Inferior parietal cortex (tissue), 1 donor: ENCODE measurements around the gene RASSF6.
A peak's percentile ranks its signal among the peaks of the same experiment; 100 is the strongest.
"Not testable (repeated sequence)": the region's sequence is repeated elsewhere in the genome, so short reads cannot be mapped to it uniquely, and the experiment has no call there.

Experiments used
- DNase-seq: peaks from one replicate; pipeline ENCODE4 v3.0.0-alpha.2; 2016; ENCODE audit errors: extremely low spot score

The RASSF6 gene

GRCh38 chr4:73612032-73612431 lies 8.2 kb downstream of the RASSF6 start:
- DNase-seq = no peak

DNA sequence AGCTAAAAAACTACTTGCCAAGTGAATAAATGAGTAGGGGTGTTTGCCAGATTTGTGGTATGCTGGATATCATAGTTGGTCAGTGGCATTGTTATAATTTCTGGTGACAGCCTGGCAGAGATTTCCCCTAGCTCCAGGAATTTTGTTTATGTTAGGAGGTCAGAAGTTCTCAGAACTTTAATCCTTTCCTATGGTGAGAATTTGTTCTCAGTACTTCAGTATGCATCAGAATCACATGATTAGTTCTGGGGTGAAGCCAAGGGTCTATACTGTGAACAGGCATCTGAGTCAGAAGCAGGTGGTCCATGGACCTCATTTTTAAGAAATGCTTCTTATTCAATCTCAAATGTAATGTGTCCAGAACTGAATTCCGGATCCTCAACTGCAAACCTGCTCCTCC lies 10.5 kb downstream of the RASSF6 start:
- DNase-seq = no peak

DNA sequence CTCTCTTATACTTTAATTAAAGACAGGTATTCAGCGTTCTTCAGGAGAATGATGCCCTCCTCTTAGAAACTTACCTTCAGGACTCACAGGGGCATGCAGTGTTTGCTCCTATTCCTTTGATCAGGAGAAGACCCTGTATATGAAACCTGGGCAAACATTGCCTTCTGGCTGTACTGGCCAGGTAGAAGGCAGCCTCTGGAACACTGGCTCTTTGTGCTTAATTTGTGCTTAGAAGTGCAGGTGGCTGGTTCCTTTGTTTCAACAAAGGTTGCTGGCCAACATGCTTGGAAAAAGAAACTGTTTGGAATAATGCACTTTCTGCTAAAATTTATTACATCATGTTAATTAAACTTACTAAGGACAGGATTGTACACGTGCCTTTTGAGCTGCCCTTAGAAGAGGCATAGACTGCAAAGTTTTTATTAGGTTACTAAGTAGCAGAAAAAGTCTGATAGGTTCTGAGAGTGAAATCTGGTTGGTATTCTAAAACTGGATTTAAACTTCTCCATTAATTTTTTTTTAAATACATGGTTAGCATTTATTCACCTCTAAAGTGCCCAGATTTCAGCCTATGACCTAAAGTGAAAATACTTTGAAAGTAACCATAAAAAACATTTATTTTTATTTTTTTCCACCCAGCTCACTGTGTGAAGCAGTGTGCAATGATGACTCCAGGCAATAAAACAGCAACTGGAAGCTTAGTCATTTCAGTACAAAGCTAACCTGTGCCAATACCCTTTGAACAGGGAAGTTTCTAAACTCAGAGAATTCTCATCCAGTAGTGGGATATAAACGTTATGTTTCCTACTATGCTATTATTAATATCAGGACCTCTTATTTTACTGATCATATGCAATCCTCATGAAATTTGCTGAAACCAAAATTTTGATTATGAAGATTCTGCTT lies 11.3 kb downstream of the RASSF6 start:
- no peak for DNase-seq

- no peak for DNase-seq
Measured at GRCh38 chr4:73607375-73608033, 12.7 kb downstream of the RASSF6 start.

DNA sequence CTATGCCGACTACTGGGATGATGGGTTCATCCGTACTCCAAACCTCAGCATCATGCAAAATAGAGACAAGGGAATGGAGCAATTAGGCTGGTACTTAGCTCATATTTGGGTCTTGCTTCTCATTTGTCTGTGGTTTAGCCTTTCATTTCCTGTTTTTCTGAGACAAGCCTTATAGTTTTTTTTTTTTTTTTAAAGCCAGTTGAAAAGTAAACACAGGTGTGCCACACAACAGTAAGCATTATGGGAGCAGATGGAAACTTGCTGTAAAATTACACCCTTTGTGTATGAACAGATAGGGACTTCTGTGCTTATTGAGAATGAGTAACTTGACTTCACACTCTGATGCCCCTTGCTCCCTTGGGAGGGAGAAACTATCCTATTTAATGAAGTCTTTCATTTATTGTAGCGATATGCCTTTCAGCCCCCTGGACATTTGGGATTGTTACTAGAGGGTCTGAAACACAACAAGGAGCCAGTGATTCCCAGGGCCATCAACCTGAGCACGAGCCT lies 13.7 kb downstream of the RASSF6 start:
- DNase-seq = no peak

DNA sequence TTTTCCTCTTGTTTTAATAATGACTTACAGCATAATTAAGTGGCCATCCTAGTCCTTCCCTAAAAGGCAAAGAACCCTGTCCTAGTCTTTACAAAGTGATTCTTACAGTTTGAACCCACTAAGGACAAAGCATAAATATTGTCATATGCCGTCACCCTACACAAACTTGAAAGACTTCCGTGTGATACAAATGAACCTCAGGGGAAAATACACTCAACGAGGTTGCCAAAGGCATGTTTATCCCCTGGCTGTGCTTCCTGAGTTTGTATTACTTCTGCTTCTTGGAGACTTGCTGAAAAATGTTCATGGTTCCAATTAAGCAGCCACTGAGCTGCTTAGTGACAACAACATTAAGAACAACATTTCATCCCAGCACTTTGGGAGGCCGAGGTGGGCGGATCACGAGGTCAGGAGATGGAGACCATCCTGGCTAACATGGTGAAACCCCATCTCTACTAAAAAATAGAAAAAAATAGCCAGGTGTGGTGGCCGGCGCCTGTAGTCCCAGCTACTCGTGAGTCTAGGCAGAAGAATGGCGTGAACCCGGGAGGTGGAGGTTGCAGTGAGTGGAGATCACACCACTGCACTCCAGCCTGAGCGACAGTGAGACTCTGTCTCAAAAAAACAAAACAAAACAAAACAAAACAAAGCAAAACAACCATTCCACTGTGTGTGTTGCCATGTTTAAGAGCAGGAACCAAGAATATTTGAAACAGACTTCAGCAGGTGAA lies 16.2 kb downstream of the RASSF6 start:
- no peak for DNase-seq

DNA sequence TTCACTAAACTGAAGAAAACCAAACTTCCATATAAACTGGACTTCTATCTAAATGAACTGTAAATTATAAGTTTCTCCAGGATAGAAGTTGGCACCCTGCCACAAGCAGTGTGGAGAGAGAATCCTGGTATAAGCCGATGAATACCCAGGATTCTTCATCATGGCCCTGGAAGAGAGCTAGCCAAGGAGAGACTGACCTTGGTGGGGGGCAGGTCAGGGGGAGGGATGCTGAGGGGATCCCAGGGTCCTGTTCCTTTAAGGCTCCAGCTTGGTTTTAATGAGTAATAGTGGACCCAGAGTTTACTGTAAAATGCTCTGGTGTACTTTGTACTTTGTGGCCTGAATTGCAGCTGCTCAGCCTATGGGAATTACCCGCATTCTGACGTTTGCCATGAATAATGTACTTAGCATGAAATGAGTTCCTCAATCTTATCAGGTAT lies 16.9 kb downstream of the RASSF6 start:
- no peak for DNase-seq

DNA sequence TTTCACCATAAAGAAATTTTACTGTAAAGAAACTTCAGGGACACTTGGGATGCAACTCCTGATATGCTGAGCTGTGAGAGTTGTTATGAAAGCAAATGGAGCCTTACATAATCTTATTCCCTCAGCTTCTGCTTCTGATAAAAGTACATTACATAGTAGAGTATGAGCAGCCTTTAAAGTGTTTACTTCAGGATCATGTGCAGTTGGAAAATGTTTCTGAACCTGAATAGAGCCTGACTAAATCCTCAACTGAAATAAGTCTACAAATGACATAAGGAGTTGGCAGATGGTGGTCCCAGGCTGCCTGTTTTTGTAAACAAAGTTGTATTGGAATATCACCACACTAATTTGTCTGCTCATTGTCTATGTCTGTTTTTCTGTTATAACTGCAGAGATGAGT lies 19.3 kb downstream of the RASSF6 start:
- no peak for DNase-seq

DNA sequence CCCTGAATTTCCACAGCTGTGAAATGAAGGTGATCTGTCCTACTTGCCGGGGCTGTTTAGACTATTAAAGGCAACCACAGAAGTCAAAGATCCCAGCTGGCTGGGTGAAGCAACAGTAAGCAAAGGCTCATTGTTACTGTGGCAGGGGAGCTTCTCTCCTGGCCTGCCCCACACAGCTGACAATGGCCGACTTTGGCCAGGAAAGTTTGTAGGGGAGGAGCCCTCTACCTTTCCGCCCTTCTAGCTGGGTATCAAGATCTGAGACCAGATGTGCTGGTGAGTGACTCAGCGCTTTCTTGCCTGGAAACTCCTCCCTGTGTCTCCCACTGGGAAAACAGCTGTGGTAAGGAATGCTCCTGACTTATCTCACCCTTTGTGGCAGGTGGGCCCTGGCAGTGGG lies 21.1 kb downstream of the RASSF6 start:
- DNase-seq = no peak

GRCh38 chr4:73597594-73597993 lies 22.6 kb downstream of the RASSF6 start:
- no peak for DNase-seq

DNA sequence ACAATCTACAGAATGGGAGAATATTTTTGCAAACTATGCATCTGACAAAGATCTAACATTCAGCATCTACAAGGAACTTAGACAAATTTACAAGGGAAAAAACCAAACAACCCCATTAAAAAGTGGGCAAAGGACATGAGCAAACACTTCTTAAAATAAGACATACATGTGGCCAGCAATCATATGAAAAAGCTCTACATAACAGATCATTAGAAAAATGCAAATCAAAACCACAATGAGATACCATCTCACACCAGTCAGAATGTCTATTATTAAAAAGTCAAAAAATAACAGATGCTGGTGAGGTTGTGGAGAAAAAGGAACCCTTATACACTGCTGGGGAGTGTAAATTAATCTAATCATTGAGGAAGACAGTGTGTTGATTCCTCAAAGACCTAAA lies 23.1 kb downstream of the RASSF6 start:
- not testable (repeated sequence) for DNase-seq

DNA sequence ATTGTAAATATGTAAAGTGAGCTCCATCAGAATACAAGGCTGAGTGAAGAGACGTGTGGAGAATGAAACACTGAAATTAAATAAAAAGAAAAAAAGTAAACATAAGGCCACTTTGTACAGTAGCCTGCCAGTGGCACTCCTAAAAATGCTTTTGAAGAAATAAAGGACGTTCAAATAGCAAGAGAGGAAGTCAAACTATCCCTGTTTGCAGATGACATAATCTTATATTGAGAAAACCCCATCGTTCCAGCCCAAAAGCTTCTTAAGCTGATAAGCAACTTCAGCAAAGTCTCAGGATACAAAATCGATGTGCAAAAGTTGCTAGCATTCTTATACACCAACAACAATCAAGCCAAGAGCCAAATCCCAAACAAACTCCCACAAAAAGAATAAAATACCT lies 24.2 kb downstream of the RASSF6 start:
- DNase-seq = no peak

GRCh38 chr4:73593631-73594241 lies 26.5 kb downstream of the RASSF6 start:
- peak; percentile 36 for DNase-seq

DNA sequence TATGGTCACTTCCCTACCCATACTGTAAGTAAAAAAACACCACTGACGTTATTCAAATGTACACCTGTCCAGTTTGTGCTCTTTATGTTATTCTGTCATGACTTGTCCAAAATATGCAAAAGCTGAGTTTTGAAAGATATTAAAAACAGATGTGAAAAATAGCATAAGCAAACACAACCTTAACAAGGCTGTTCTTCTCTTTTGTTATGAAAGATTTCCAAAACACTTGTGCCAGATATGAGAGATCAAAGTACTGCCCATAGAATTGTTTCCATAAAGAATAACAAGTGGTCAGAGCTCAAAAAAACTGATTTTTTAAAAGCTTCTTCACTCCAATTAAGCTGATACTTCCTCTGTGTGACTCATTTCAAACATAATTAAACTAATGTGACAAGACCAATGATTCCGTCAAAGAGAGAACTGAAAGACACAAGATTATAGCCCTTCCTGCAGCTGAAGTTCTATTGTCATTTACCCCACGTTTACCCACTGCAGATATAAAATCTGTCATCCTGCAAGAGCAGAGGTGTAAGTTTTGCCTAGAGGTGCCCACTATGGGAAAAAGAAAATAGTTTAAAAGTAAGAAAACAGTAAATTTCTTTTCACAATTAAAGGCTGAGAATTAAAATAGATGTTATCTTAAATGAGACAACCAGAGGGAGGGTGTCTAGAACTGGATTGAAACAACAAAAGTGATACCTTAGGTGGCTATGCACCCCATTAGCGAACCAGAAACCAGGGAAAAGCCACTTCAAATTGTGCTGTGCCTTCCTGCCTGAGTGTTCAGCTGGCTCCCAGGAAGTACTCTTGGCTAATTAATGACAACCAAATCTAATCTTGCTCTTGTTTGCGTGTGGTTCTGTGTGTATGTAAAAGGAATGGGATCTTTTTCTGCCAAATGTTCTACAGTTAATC lies 30.1 kb downstream of the RASSF6 start:
- DNase-seq = no peak

GRCh38 chr4:73589261-73589847 lies 30.9 kb downstream of the RASSF6 start:
- no peak for DNase-seq

DNA sequence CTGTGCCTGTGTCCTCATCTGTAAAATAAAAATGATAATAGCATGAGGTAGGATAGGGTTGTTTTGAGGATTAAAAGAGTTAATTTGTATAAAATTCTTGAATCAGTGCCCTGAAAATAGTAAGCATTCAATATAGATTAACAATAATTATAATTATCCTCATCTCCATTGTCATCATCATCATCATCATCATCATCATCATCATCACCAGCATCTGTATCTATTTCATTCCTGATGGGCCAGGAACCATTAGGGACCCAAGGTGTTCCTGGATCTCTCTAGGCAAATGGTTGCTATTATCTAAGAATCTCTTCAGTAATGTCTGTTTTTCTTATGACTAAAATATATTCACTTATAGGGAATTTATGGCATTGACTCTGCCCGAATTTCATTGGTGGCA lies 31.6 kb downstream of the RASSF6 start:
- no peak for DNase-seq

- DNase-seq = no peak
Measured at GRCh38 chr4:73586666-73587065, 33.6 kb downstream of the RASSF6 start.

DNA sequence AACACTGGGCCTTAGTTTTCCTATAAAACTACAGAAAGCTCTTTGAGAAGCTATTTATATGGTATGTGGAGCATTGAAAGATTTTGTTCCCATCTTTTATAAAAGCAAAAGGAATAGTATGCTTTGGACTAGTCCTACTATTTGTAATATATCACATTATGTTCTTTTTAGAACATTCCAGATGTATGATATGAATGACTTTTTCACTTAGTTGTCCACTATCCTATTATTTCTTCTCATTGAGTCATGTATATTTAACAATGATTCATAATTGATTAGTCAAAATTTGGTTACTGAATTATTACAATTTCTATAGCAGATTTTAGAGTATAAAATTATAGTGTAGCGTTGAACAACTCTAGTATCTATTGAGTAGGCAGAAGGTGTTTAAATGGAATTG lies 34.2 kb downstream of the RASSF6 start:
- DNase-seq = no peak

- no peak for DNase-seq
Measured at GRCh38 chr4:73585345-73585744, 34.9 kb downstream of the RASSF6 start.

GRCh38 chr4:73583666-73584065 lies 36.6 kb downstream of the RASSF6 start:
- no peak for DNase-seq
